Liver (tissue), 3 donors: ENCODE measurements around the gene HSFX2.

ENCODE experiments used
- CTCF ChIP-seq: fragments of 150-350 bp; IDR thresholded peaks from 2 replicates; pipeline ENCODE4 v1.5.1; 2017; ENCODE audit warnings: improper control_type of control experiment, low read depth, low read length; ENCODE audit not compliant: missing input control
- EGR1 ChIP-seq, 2 donors: IDR thresholded peaks; 2 replicates each; pipeline ENCODE4 v1.6.1; 2016 to 2018; ENCODE audit warnings: antibody characterized with exemption in 2 of 2, low read depth in 2 of 2
- GABPA ChIP-seq, 2 donors: IDR thresholded peaks in 1 of 2; conservative IDR thresholded peaks in 1 of 2; 2 replicates each; pipeline ENCODE4 v1.6.1; 2016; ENCODE audit warnings: antibody characterized with exemption in 2 of 2, mild to moderate bottlenecking in 1 of 2, moderate library complexity in 1 of 2
- RAD21 ChIP-seq, 2 donors: IDR thresholded peaks; 2 replicates each; pipeline ENCODE4 v1.6.1; 2016; ENCODE audit warnings: antibody characterized with exemption in 2 of 2, mild to moderate bottlenecking in 2 of 2
- TAF1 ChIP-seq: conservative IDR thresholded peaks from 2 replicates; pipeline ENCODE4 v1.6.1; 2016; ENCODE audit warnings: antibody characterized with exemption, mild to moderate bottlenecking
- ZBTB33 ChIP-seq: IDR thresholded peaks from 2 replicates; pipeline ENCODE4 v1.6.1; 2016; ENCODE audit warnings: antibody characterized with exemption
- donor health status: healthy.
- donor health status: healthy.

DNA sequence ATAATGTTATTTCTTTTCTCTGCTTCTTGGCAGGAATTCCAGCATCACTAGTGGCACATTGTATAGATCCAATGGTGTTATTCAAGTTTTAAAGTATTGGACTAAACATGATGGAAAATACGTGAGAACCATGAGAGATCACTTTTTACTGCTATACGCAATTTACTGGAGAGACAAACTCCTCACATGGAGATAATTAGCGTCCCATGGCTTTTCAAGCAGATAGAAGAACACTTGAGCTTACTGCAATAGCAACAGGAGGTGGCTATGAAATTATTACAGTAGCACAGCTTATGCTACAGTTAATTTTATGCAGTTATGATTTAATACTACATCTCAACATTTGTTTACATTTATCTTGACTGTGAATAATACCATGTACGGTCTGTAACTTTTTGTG is 48.4 kb upstream of the HSFX2 start:
- no peak for TF ChIP-seq CTCF
- no peak for TF ChIP-seq EGR1 (IDR thresholded peaks at IDR 0.05; ENCODE audit: low read depth in 2 of 2)
- no peak for TF ChIP-seq RAD21 (IDR thresholded peaks at IDR 0.05)
- no peak for TF ChIP-seq ZBTB33
- no peak for TF ChIP-seq TAF1
- no peak for TF ChIP-seq GABPA (IDR thresholded peaks at IDR 0.05 in 1 of 2, conservative IDR thresholded peaks at IDR 0.05 in 1 of 2)
